ENCODE results near the gene TARP.

Gene TARP

GRCh38 chr7:38307640-38308039 is 34.2 kb upstream of the TARP start:
- no peak overlapping the region for H3K56ac ChIP-seq (ENCODE audit: extremely low read depth, insufficient read depth, low read length)
- H3K9me1 ChIP-seq (ENCODE audit: insufficient read depth, low read length): no peaks in the 10 kb centered on the region; the same call in 1 of the 2 replicates
- no peak overlapping the region for H2AK5ac ChIP-seq (ENCODE audit: low read depth, low read length)
- no peak overlapping the region for H3K23ac ChIP-seq (ENCODE audit: low read depth, low read length)
- no peak overlapping the region for H3K4me2 ChIP-seq (ENCODE audit: low read depth, low read length)
- H3K4me3 ChIP-seq (ENCODE audit: insufficient read depth, low read depth, low read length): no peak overlapping the region
- DNase-seq: no peak
- H2BK15ac ChIP-seq (ENCODE audit: low read depth, low read length): no peak overlapping the region
- TF ChIP-seq USF2 (IDR thresholded peaks at IDR 0.05; ENCODE audit: low read depth, low read length) (no peak), MAZ (IDR thresholded peaks at IDR 0.05; ENCODE audit: borderline replicate concordance, low read depth, low read length) (no peak), CEBPB (IDR thresholded peaks at IDR 0.05; ENCODE audit: low read depth, low read length) (no peak), RFX5 (IDR thresholded peaks at IDR 0.05; ENCODE audit: low read depth, low read length) (no peak), BHLHE40 (IDR thresholded peaks at IDR 0.05; ENCODE audit: low read depth, low read length) (no peak), RAD21 (IDR thresholded peaks at IDR 0.05; ENCODE audit: low read length) (no peak), RCOR1 (IDR thresholded peaks at IDR 0.05; ENCODE audit: insufficient replicate concordance, low read length) (no peak), FOS (IDR thresholded peaks at IDR 0.05; ENCODE audit: low read depth, low read length) (no peak), CTCF (conservative IDR thresholded peaks at IDR 0.05; ENCODE audit: low read depth, low read length) (no peak), MAFK (IDR thresholded peaks at IDR 0.05; ENCODE audit: low read depth, low read length) (no peak), POLR2A (IDR thresholded peaks at IDR 0.05; ENCODE audit: low read depth, low read length) (no peak), NFE2L2 (IDR thresholded peaks at IDR 0.05; ENCODE audit: low read depth, low read length) (no peak)
- TF ChIP-seq, protein P1, sequence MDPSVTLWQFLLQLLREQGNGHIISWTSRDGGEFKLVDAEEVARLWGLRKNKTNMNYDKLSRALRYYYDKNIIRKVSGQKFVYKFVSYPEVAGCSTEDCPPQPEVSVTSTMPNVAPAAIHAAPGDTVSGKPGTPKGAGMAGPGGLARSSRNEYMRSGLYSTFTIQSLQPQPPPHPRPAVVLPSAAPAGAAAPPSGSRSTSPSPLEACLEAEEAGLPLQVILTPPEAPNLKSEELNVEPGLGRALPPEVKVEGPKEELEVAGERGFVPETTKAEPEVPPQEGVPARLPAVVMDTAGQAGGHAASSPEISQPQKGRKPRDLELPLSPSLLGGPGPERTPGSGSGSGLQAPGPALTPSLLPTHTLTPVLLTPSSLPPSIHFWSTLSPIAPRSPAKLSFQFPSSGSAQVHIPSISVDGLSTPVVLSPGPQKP (IDR thresholded peaks at IDR 0.05; ENCODE audit: borderline replicate concordance, low read depth, low read length): no peak
- in situ Hi-C loops (cut with MboI; ENCODE audit: low sequenced_read_pairs) (no loop called here), intact Hi-C loops (cut with micrococcal nuclease) (no loop called here), dilution Hi-C loops (cut with HindIII; ENCODE audit: low sequenced_read_pairs, unreplicated experiment) (no loop called here)
- H3K14ac ChIP-seq (replicated peaks; ENCODE audit: low read depth, low read length): no peak overlapping the region
- H3K79me1 ChIP-seq (ENCODE audit: low read depth in 1 of 2, low read length in 2 of 2): no peaks in the 10 kb centered on the region
- H3K27me3 ChIP-seq (ENCODE audit: control insufficient read depth, insufficient read depth, low read length): peaks cover 21% of the 10 kb centered on the region
- H4K20me1 ChIP-seq (ENCODE audit: insufficient read depth, low read length): no peaks in the 10 kb centered on the region
- no peak overlapping the region for H3K18ac ChIP-seq (ENCODE audit: low read depth, low read length)
- no peak overlapping the region for H2AFZ ChIP-seq (replicated peaks; ENCODE audit: low read length, poor library complexity)
- H3K4me1 ChIP-seq (ENCODE audit: control insufficient read depth, insufficient read depth, low read length): peaks cover 2% of the 10 kb centered on the region; the same call in 1 of the 2 replicates
- WGBS, 2 experiments (ENCODE audit: extremely low coverage in 2 of 2, insufficient read length in 1 of 2): 60% methylated on average over 1 of the region's 3 CpGs; no CpG with 5 or more reads in 1 of the 2 experiments
- H3K36me3 ChIP-seq (ENCODE audit: control insufficient read depth, insufficient read depth, low read length): no peaks in the 10 kb centered on the region
- no peak overlapping the region for H2AK9ac ChIP-seq (replicated peaks; ENCODE audit: low read depth, low read length, poor library complexity)
- H3K9me3 ChIP-seq (ENCODE audit: control insufficient read depth, insufficient read depth, low read length): peaks cover 2% of the 10 kb centered on the region; the same call in 1 of the 2 replicates
- no peak overlapping the region for H2BK20ac ChIP-seq (ENCODE audit: low read depth, low read length)
- CTCF ChIA-PET: interaction anchor here (1.0 kb wide), 1 partner anchor 11 kb away, joined by 3 read pairs; no protein-coding TSS in a partner anchor
- H2BK5ac ChIP-seq (ENCODE audit: low read depth, low read length, poor library complexity, severe bottlenecking): no peak overlapping the region
- POLR2A ChIA-PET (ENCODE audit: unreplicated experiment): no interaction called here
- H4K8ac ChIP-seq (ENCODE audit: low read depth in 2 of 2, low read length in 2 of 2): no peak overlapping the region
- no peak overlapping the region for H3K9ac ChIP-seq (ENCODE audit: low read depth, low read length)
- H4K5ac ChIP-seq (ENCODE audit: low read depth, low read length): no peak overlapping the region
- H3K4ac ChIP-seq (ENCODE audit: low read depth, low read length): no peak overlapping the region
- no peak for ATAC-seq (ENCODE audit: low read depth)
- H3K27ac ChIP-seq (ENCODE audit: insufficient read depth, low read length): no peak overlapping the region
- H2BK120ac ChIP-seq (ENCODE audit: low read depth, low read length): no peak overlapping the region
- BruUV-seq (replicated peaks): no TSS peak
- H4K91ac ChIP-seq (ENCODE audit: insufficient read depth, low read depth, low read length): no peak overlapping the region
